CD14-positive monocyte (primary cell): Measurements from ENCODE around the gene SNUPN. TPM values are rescaled to one million over a fixed set of nuclear protein-coding genes. Genes with fewer than 3 reads are reported as not detected.

Experiments used
- DNase-seq, 3 donors: peaks; one replicate each; pipeline ENCODE4 v3.0.0-alpha.2; 2011 to 2022
- H2AFZ ChIP-seq: 2 replicates; pipeline ENCODE4 v1.6.0; 2012; ENCODE audit warnings: mild to moderate bottlenecking, low read depth, low read length, inconsistent platforms; ENCODE audit not compliant: insufficient read depth, poor library complexity, severe bottlenecking
- H3K27ac ChIP-seq, 2 donors: 1 replicate in 1 of 2; 2 replicates in 1 of 2; pipeline ENCODE4 v1.5.1; 2012 to 2013; ENCODE audit warnings: low read length in 2 of 2, control low read depth in 1 of 2, inconsistent platforms in 1 of 2, low read depth in 1 of 2, mild to moderate bottlenecking in 1 of 2
- H3K27me3 ChIP-seq, 2 donors: one replicate each; pipeline versions ENCODE4 v1.6.0 to v1.6.1; 2011 to 2013; ENCODE audit warnings: low read length in 2 of 2; ENCODE audit not compliant: control insufficient read depth in 2 of 2, insufficient read depth in 2 of 2
- H3K36me3 ChIP-seq, 2 donors: replicated peaks in 1 of 2; 1 replicate in 1 of 2; 2 replicates in 1 of 2; pipeline versions ENCODE4 v1.5.1 to v1.6.1; 2012 to 2013; ENCODE audit warnings: low read length in 2 of 2, control low read depth in 1 of 2, inconsistent platforms in 1 of 2, mild to moderate bottlenecking in 1 of 2; ENCODE audit not compliant: insufficient read depth in 2 of 2, control insufficient read depth in 1 of 2
- H3K4me1 ChIP-seq, 2 donors: 1 replicate in 1 of 2; 2 replicates in 1 of 2; pipeline versions ENCODE4 v1.5.1 to v1.6.1; 2012 to 2013; ENCODE audit warnings: low read length in 2 of 2, control low read depth in 1 of 2, inconsistent platforms in 1 of 2, mild to moderate bottlenecking in 1 of 2, moderate library complexity in 1 of 2; ENCODE audit not compliant: insufficient read depth in 2 of 2, control insufficient read depth in 1 of 2
- H3K4me2 ChIP-seq: replicated peaks from 2 replicates; pipeline ENCODE3; 2012; ENCODE audit warnings: low read length, moderate library complexity, mild to moderate bottlenecking; ENCODE audit not compliant: poor library complexity, severe bottlenecking; ENCODE audit errors: extremely low read depth
- H3K4me3 ChIP-seq, 3 experiments: fragments of 200-600 bp in 1 of 3; sonication (generic) in 1 of 3; replicated peaks in 1 of 3; 1 replicate in 2 of 3; 2 replicates in 1 of 3; pipeline ENCODE4 v1.5.1; 2011 to 2013; ENCODE audit warnings: low read length in 3 of 3, mild to moderate bottlenecking in 3 of 3, control low read depth in 2 of 3, low read depth in 2 of 3, inconsistent platforms in 1 of 3, moderate library complexity in 1 of 3
- H3K79me2 ChIP-seq: 2 replicates; pipeline ENCODE4 v1.6.0; 2012; ENCODE audit warnings: mild to moderate bottlenecking, control low read depth, inconsistent platforms, low read length, moderate library complexity; ENCODE audit not compliant: insufficient read depth
- H3K9ac ChIP-seq: 2 replicates; pipeline ENCODE4 v1.6.0; 2017; ENCODE audit warnings: low read length, mild to moderate bottlenecking; ENCODE audit not compliant: insufficient read depth, poor library complexity, severe bottlenecking
- H3K9me3 ChIP-seq, 2 donors: replicated peaks in 1 of 2; 1 replicate in 1 of 2; 2 replicates in 1 of 2; pipeline versions ENCODE4 v1.5.1 to v1.6.1; 2012 to 2013; ENCODE audit warnings: low read length in 2 of 2, control low read depth in 1 of 2; ENCODE audit not compliant: control insufficient read depth in 1 of 2, insufficient read depth in 1 of 2
- H4K20me1 ChIP-seq: 2 replicates; pipeline ENCODE4 v1.6.0; 2012; ENCODE audit warnings: mild to moderate bottlenecking, low read length, control low read depth, moderate library complexity; ENCODE audit not compliant: insufficient read depth
- H3K27ac Mint-ChIP-seq, 7 donors: one replicate each; pipeline ENCODE4 v1.8.0; 2020; ENCODE audit warnings: mild to moderate bottlenecking in 7 of 7, mixed read lengths in 7 of 7, moderate library complexity in 6 of 7, inconsistent platforms in 2 of 7
- H3K27me3 Mint-ChIP-seq, 3 donors: one replicate each; pipeline ENCODE4 v1.8.0; 2021 to 2022; ENCODE audit warnings: low read depth in 3 of 3, mild to moderate bottlenecking in 3 of 3, mixed read lengths in 3 of 3, moderate library complexity in 3 of 3, inconsistent platforms in 1 of 3
- H3K36me3 Mint-ChIP-seq, 2 donors: one replicate each; pipeline ENCODE4 v1.8.0; 2020; ENCODE audit warnings: mixed read lengths in 2 of 2, inconsistent platforms in 1 of 2, mild to moderate bottlenecking in 1 of 2
- H3K4me1 Mint-ChIP-seq: one replicate; pipeline ENCODE4 v1.8.0; 2020; ENCODE audit warnings: mild to moderate bottlenecking, mixed read lengths
- H3K4me3 Mint-ChIP-seq, 2 donors: one replicate each; pipeline ENCODE4 v1.8.0; 2020; ENCODE audit warnings: mild to moderate bottlenecking in 2 of 2, mixed read lengths in 2 of 2, moderate library complexity in 1 of 2
- H3K9me3 Mint-ChIP-seq, 7 donors: one replicate each; pipeline ENCODE4 v1.8.0; 2020 to 2022; ENCODE audit warnings: mixed read lengths in 7 of 7, mild to moderate bottlenecking in 6 of 7, moderate library complexity in 6 of 7, inconsistent platforms in 2 of 7
- WGBS: methylation state at CpG from one replicate; pipeline ENCODE4 v1.1.5; 2013; ENCODE audit warnings: missing lambda C conversion rate; ENCODE audit not compliant: insufficient coverage; 5-methylcytosine and 5-hydroxymethylcytosine counted together
- intact Hi-C, 2 donors: fragments of 100-400 bp; cut with micrococcal nuclease; formaldehyde crosslinking; loops; one replicate each; pipeline versions ENCODE4 v1.15.0 to v1.15.1; 2023
- polyA plus RNA-seq, 3 donors: library from polyadenylated mRNA; depleted of rRNA in 1 of 3; unstranded in 2 of 3; stranded (reverse) in 1 of 3; fragments of 300-500 nt in 2 of 3; fragments of >200 nt in 1 of 3; fragmentation: Illumina TruSeq in 2 of 3; gene quantifications; 1 replicate in 2 of 3; 2 replicates in 1 of 3; pipeline ENCODE4 v1.2.3, GENCODE V29; 2012 to 2021
- TF ChIP-seq, protein P1 (sequence below): fragments of 200-600 bp; IDR thresholded peaks from one replicate; pipeline ENCODE4 v1.8.0; 2022; ENCODE audit warnings: antibody characterized with exemption, mild to moderate bottlenecking

The SNUPN gene
- polyA plus RNA-seq, 3 donors = 11.7 to 31.8 (median 29.3) TPM

DNA sequence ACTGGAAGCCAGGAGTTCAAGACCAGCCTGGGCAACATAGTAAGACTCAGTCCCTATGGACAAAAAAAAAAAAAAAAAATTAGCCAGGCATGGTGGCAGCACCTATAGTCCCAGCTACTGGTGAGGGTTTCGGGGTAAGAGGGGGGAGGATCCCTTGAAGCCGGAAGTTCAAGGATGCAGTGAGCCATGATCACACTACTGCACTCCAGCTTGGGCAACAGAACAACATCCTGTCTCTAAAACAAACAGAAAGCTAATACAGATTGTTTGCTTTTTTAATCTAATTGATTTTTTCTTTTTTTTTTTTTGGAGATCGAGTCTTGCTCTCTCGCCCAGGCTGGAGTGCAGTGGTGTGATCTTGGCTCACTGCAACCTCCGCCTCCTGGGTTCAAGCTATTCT is 16.1 kb upstream of the SNUPN start:
- intact Hi-C loops = loop anchor here (5.0 kb wide), 2 partner anchors 184 to 189 kb away; partner anchors contain the start of gene SIN3A (in 1 of the 2)
- H3K9ac ChIP-seq = no peak overlapping the region
- H3K9me3 Mint-ChIP-seq = peaks cover 0 to under 1% (median 0%) of the 10 kb centered on the region in 7 donors
- peaks cover 5 to 8% of the 10 kb centered on the region in 2 donors for H3K36me3 Mint-ChIP-seq
- H3K27me3 Mint-ChIP-seq = peaks cover 7 to 17% (median 16%) of the 10 kb centered on the region in 3 donors
- no peak overlapping the region for H3K27ac ChIP-seq
- H3K27me3 ChIP-seq = peaks cover 0 to 8% of the 10 kb centered on the region in 2 donors
- peaks cover 34% of the 10 kb centered on the region for H3K79me2 ChIP-seq
- DNase-seq = no peak
- H3K27ac Mint-ChIP-seq = peak overlapping the region in 1 of 7 donors; percentile 75
- no peak overlapping the region for H2AFZ ChIP-seq
- H3K4me2 ChIP-seq = no peak overlapping the region
- 100% methylated on average over 1 of the region's 5 CpGs for WGBS
- TF ChIP-seq, protein P1, sequence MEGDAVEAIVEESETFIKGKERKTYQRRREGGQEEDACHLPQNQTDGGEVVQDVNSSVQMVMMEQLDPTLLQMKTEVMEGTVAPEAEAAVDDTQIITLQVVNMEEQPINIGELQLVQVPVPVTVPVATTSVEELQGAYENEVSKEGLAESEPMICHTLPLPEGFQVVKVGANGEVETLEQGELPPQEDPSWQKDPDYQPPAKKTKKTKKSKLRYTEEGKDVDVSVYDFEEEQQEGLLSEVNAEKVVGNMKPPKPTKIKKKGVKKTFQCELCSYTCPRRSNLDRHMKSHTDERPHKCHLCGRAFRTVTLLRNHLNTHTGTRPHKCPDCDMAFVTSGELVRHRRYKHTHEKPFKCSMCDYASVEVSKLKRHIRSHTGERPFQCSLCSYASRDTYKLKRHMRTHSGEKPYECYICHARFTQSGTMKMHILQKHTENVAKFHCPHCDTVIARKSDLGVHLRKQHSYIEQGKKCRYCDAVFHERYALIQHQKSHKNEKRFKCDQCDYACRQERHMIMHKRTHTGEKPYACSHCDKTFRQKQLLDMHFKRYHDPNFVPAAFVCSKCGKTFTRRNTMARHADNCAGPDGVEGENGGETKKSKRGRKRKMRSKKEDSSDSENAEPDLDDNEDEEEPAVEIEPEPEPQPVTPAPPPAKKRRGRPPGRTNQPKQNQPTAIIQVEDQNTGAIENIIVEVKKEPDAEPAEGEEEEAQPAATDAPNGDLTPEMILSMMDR = no peak
- H3K4me3 ChIP-seq = no peak overlapping the region
- H3K4me1 ChIP-seq = peaks cover 37 to 45% of the 10 kb centered on the region in 2 donors
- peaks cover 0 to 7% of the 10 kb centered on the region in 2 donors for H3K36me3 ChIP-seq
- no peak overlapping the region for H3K4me3 Mint-ChIP-seq
- H4K20me1 ChIP-seq = peaks cover 27% of the 10 kb centered on the region
- H3K4me1 Mint-ChIP-seq = peaks cover 40% of the 10 kb centered on the region
- no peaks in the 10 kb centered on the region for H3K9me3 ChIP-seq

DNA sequence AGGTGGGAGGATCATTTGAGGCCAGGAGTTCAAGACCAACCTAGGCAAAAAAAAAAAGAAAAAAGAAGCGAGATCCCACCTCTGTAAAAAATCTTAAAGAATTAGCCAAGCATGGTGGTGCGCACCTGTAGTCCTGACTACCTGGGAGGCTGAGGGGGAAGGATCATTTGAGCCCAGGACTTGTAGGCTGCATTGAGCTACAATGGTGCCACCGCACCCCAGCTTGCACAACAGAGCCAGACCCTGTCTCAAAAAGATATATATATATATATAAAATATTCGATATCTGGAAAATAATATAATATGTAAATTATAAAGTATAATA is 15.6 kb upstream of the SNUPN start:
- Mint-ChIP-seq H3K9me3 (no peaks in the 10 kb centered on the region), H3K4me1 (peaks cover 36% of the 10 kb centered on the region), H3K36me3 (peaks cover 5 to 8% of the 10 kb centered on the region in 2 donors), H3K27ac (peak overlapping the region in 5 of 7 donors; percentile 4 to 97 (median 95)), H3K27me3 (peaks cover 6 to 16% (median 12%) of the 10 kb centered on the region in 3 donors), H3K4me3 (no peak overlapping the region)
- Histone ChIP-seq H3K36me3 (peaks cover 0 to 7% of the 10 kb centered on the region in 2 donors), H4K20me1 (peaks cover 27% of the 10 kb centered on the region), H3K27ac (peak overlapping the region; percentile 89 to 97), H2AFZ (peak overlapping the region; percentile 88), H3K9me3 (no peaks in the 10 kb centered on the region), H3K27me3 (peaks cover 0 to 5% of the 10 kb centered on the region in 2 donors), H3K4me1 (peaks cover 32 to 41% of the 10 kb centered on the region in 2 donors), H3K4me3 (peak overlapping the region in 1 of 3 experiments; percentile 83), H3K9ac (peak overlapping the region; percentile 91), H3K79me2 (peaks cover 35% of the 10 kb centered on the region), H3K4me2 (peak overlapping the region; percentile 88)
- no peak for DNase-seq
- intact Hi-C loops = loop anchor here (5.0 kb wide), 2 partner anchors 184 to 189 kb away; partner anchors contain the start of gene SIN3A (in 1 of the 2)
- 100% methylated on average over 1 of the region's 4 CpGs for WGBS
- TF ChIP-seq, protein P1 = no peak
